Activated CD8-positive, alpha-beta memory T cell treated with anti-CD3 and anti-CD28 coated beads for 24 hours (primary cell): ENCODE measurements around the gene ROR1.

ENCODE experiments used
- DNase-seq: peaks from one replicate; pipeline ENCODE4 v3.0.0-alpha.2; 2020

The ROR1 gene

GRCh38 chr1:63914706-63915105, 140.9 kb downstream of the ROR1 start:
- DNase-seq: no peak

GRCh38 chr1:63915121-63915520, 141.3 kb downstream of the ROR1 start:
- DNase-seq: no peak

- no peak for DNase-seq
These were observed 142.9 kb downstream of the ROR1 start for GRCh38 chr1:63916485-63917360.

GRCh38 chr1:63917571-63918417, 144.0 kb downstream of the ROR1 start:
- no peak for DNase-seq

GRCh38 chr1:63918418-63918945, 144.7 kb downstream of the ROR1 start:
- no peak for DNase-seq

- no peak for DNase-seq
These were observed 146.6 kb downstream of the ROR1 start for GRCh38 chr1:63920154-63921117.

GRCh38 chr1:63921359-63921758, 147.5 kb downstream of the ROR1 start:
- no peak for DNase-seq

- no peak for DNase-seq
These were observed 148.0 kb downstream of the ROR1 start for GRCh38 chr1:63921802-63922201.

- DNase-seq: no peak
These were observed 149.0 kb downstream of the ROR1 start for GRCh38 chr1:63922848-63923247.

- no peak for DNase-seq
These were observed 149.5 kb downstream of the ROR1 start for GRCh38 chr1:63923302-63923701.

GRCh38 chr1:63924600-63924999, 150.8 kb downstream of the ROR1 start:
- DNase-seq: no peak

- no peak for DNase-seq
These were observed 154.6 kb downstream of the ROR1 start for GRCh38 chr1:63928186-63929105.

- no peak for DNase-seq
These were observed 155.3 kb downstream of the ROR1 start for GRCh38 chr1:63929106-63929478.

GRCh38 chr1:63931468-63931867, 157.7 kb downstream of the ROR1 start:
- DNase-seq: no peak

- no peak for DNase-seq
These were observed 160.9 kb downstream of the ROR1 start for GRCh38 chr1:63934697-63935096.

- DNase-seq: no peak
These were observed 161.3 kb downstream of the ROR1 start for GRCh38 chr1:63935143-63935542.

GRCh38 chr1:63935553-63935952, 161.7 kb downstream of the ROR1 start:
- DNase-seq: no peak

- DNase-seq: no peak
These were observed 162.5 kb downstream of the ROR1 start for GRCh38 chr1:63936276-63936675.

GRCh38 chr1:63936801-63937200, 163.0 kb downstream of the ROR1 start:
- no peak for DNase-seq

GRCh38 chr1:63937461-63938022, 163.7 kb downstream of the ROR1 start:
- no peak for DNase-seq

GRCh38 chr1:63940440-63940839, 166.6 kb downstream of the ROR1 start:
- no peak for DNase-seq
